Smooth muscle cell (in vitro differentiated cells): ENCODE results near the gene NLRP1. TPM values are rescaled to one million over a fixed set of nuclear protein-coding genes. Genes with fewer than 3 reads are reported as not detected.
A peak's percentile ranks its signal among the peaks of the same experiment; 100 is the strongest.

Experiments
- DNase-seq: peaks from one replicate; lab custom pipeline; 2025; ENCODE audit not compliant: unreplicated experiment; lab: John Stamatoyannopoulos, UW
- H2AFZ ChIP-seq: fragments of 200-600 bp; sonication (generic); 2 replicates; pipeline ENCODE4 v1.6.0; 2016; ENCODE audit warnings: antibody characterized with exemption, low read depth, mild to moderate bottlenecking
- H3F3A ChIP-seq: fragments of 200-600 bp; sonication (generic); 2 replicates; pipeline ENCODE4 v1.6.0; 2017; ENCODE audit warnings: antibody characterized with exemption, low read depth
- H3K27ac ChIP-seq: fragments of 200-600 bp; sonication (generic); 2 replicates; pipeline ENCODE4 v1.5.1; 2016; ENCODE audit warnings: low read depth, mild to moderate bottlenecking
- H3K27me3 ChIP-seq: fragments of 200-600 bp; sonication (generic); 2 replicates; pipeline ENCODE4 v1.6.1; 2016; ENCODE audit warnings: low read depth, mild to moderate bottlenecking
- H3K36me3 ChIP-seq: fragments of 200-600 bp; sonication (generic); 2 replicates; pipeline ENCODE4 v1.5.1; 2016; ENCODE audit warnings: low read depth
- H3K4me1 ChIP-seq: fragments of 200-600 bp; sonication (generic); 2 replicates; pipeline ENCODE4 v1.5.1; 2016; ENCODE audit warnings: low read depth
- H3K4me2 ChIP-seq: fragments of 200-600 bp; sonication (generic); 2 replicates; pipeline ENCODE4 v1.6.0; 2016; ENCODE audit warnings: mild to moderate bottlenecking
- H3K4me3 ChIP-seq: fragments of 200-600 bp; sonication (generic); 2 replicates; pipeline ENCODE4 v1.5.1; 2016; ENCODE audit warnings: mild to moderate bottlenecking
- H3K79me2 ChIP-seq: fragments of 200-600 bp; sonication (generic); 2 replicates; pipeline ENCODE4 v1.6.0; 2016; ENCODE audit warnings: low read depth, mild to moderate bottlenecking
- H3K9ac ChIP-seq: fragments of 200-600 bp; sonication (generic); 2 replicates; pipeline ENCODE4 v1.6.0; 2016; ENCODE audit warnings: low read depth
- H3K9me3 ChIP-seq: fragments of 200-600 bp; sonication (generic); replicated peaks from 2 replicates; pipeline ENCODE4 v1.5.1; 2016; ENCODE audit warnings: low read depth
- H4K20me1 ChIP-seq: fragments of 200-600 bp; sonication (generic); 2 replicates; pipeline ENCODE4 v1.6.0; 2016; ENCODE audit warnings: low read depth
- WGBS: methylation state at CpG from one replicate; pipeline ENCODE4 v1.1.7; 2016; ENCODE audit warnings: low lambda C conversion rate; 5-methylcytosine and 5-hydroxymethylcytosine counted together
- polyA plus RNA-seq: library from polyadenylated mRNA; unstranded; fragments of >200 nt; fragmentation: Nextera tagmentation; extraction: Ambion mirVana; gene quantifications from 2 replicates; pipeline ENCODE4 v1.2.1, GENCODE V29; 2016
- total RNA-seq: library from RNA; depleted of rRNA; stranded (reverse); fragments of >200 nt; gene quantifications from 2 replicates; pipeline ENCODE4 v1.2.3, GENCODE V29; 2014
- TF ChIP-seq, protein P1 (sequence below): fragments of 200-600 bp; sonication (generic); IDR thresholded peaks from 2 replicates; pipeline ENCODE4 v1.5.1; 2017; ENCODE audit warnings: borderline replicate concordance, mild to moderate bottlenecking, antibody characterized with exemption; ENCODE audit not compliant: insufficient read depth, poor library complexity, severe bottlenecking

NLRP1 gene
- total and polyA plus RNA-seq, 2 experiments from 2014 or later, result 47.2 to 75.7 TPM

DNA sequence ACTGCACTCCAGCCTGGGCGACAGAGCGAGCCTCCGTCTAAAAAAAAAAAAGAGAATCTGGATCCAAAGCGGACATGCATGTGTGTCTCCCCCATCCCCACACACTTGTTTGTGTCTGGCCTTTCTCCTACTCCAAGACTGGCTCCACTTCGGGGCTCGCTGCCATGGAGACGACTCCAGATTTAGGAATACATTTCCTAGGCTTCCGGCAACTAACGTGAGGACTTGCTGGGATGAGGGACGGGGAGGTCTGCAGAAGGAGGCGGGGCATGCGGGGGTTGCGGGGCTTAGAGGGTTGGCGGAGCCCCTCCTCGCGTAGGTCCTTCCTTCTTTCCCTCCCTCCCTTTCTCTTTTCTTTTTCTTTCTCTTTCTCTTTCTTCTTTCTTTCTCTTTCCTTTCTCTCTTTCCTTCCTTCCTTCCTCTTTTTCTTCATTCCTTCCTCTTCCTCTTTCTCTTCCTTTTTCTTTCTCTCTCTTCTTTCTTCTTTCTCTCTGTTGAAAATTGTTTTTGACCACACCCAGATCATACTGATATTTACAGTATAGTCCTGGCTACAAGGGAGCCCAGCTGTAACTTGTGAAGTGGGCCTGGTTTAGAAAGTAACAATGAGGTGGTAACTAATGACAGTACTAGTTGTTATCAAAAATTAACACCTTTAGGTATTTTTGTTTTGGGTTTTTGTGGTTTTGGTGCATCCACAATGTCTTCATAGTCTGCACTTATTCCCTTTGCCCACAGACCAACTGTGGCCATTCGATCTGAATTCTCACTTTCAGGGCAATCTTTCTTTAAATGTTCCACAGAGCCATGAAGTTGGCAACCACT lies 72.7 kb downstream of the NLRP1 start:
- WGBS, result 68% methylated on average over 13 of the region's 17 CpGs
- Histone ChIP-seq H3K4me2 (no peak overlapping the region), H3K36me3 (no peaks in the 10 kb centered on the region), H3K9me3 (no peaks in the 10 kb centered on the region), H3K79me2 (no peaks in the 10 kb centered on the region), H3K27me3 (no peaks in the 10 kb centered on the region), H3K27ac (no peak overlapping the region), H3K9ac (no peak overlapping the region), H3K4me1 (peaks cover 17% of the 10 kb centered on the region), H4K20me1 (no peaks in the 10 kb centered on the region), H3F3A (peaks cover 11% of the 10 kb centered on the region), H3K4me3 (no peak overlapping the region), H2AFZ (no peak overlapping the region)
- TF ChIP-seq, protein P1, sequence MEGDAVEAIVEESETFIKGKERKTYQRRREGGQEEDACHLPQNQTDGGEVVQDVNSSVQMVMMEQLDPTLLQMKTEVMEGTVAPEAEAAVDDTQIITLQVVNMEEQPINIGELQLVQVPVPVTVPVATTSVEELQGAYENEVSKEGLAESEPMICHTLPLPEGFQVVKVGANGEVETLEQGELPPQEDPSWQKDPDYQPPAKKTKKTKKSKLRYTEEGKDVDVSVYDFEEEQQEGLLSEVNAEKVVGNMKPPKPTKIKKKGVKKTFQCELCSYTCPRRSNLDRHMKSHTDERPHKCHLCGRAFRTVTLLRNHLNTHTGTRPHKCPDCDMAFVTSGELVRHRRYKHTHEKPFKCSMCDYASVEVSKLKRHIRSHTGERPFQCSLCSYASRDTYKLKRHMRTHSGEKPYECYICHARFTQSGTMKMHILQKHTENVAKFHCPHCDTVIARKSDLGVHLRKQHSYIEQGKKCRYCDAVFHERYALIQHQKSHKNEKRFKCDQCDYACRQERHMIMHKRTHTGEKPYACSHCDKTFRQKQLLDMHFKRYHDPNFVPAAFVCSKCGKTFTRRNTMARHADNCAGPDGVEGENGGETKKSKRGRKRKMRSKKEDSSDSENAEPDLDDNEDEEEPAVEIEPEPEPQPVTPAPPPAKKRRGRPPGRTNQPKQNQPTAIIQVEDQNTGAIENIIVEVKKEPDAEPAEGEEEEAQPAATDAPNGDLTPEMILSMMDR, result no peak
- no peak for DNase-seq

DNA sequence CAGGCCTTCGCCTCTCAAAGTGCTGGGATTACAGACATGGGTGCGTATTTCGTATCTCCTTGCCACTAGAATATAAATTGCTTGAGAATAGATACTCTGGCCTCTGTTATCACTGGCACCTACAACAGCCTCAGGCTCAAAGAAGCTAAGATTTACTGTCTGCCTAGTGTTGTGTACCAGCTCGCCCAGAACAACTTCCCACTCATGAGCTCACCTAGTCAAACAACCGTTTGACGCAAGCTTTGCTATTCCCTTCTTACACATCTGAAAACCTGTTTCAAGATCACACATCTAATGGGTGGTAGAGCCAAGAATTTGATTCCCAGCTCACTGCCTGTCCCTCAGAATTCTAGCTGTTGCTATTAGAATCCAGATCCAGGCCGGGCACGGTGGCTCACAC lies 73.5 kb downstream of the NLRP1 start:
- H3K27ac ChIP-seq, result no peak overlapping the region
- H2AFZ ChIP-seq, result no peak overlapping the region
- peaks cover 10% of the 10 kb centered on the region for H3F3A ChIP-seq
- no peak overlapping the region for H3K4me3 ChIP-seq
- H3K79me2 ChIP-seq, result no peaks in the 10 kb centered on the region
- H4K20me1 ChIP-seq, result no peaks in the 10 kb centered on the region
- 95% methylated on average over 8 of the region's 8 CpGs for WGBS
- no peak overlapping the region for H3K9ac ChIP-seq
- H3K27me3 ChIP-seq, result no peaks in the 10 kb centered on the region
- H3K4me2 ChIP-seq, result no peak overlapping the region
- TF ChIP-seq, protein P1, result no peak
- DNase-seq, result no peak
- no peaks in the 10 kb centered on the region for H3K36me3 ChIP-seq
- peaks cover 17% of the 10 kb centered on the region for H3K4me1 ChIP-seq
- H3K9me3 ChIP-seq, result no peaks in the 10 kb centered on the region

DNA sequence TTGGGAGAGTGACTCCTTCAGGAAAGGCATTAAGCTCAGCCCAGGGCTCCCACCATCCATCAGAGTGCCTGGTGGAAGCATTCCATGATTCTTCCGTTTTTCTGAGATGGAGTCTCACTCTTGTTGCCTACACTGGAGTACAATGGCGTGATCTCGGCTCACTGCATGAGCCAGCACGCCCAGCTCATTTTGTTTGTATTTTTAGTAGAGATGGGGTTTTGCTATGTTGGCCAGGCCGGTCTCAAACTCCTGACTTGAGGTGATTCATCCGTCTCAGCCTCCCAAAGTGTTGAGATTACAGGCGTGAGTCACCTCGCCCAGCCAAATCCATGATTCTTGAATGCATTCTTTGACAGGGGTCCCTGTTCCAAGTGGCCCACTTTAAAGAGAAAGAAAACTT lies 74.8 kb downstream of the NLRP1 start:
- H3K79me2 ChIP-seq, result no peaks in the 10 kb centered on the region
- TF ChIP-seq, protein P1, result no peak
- no peak for DNase-seq
- no peaks in the 10 kb centered on the region for H4K20me1 ChIP-seq
- H3K27ac ChIP-seq, result peak overlapping the region; percentile 95
- no peaks in the 10 kb centered on the region for H3K9me3 ChIP-seq
- H3K27me3 ChIP-seq, result no peaks in the 10 kb centered on the region
- peak overlapping the region; percentile 68 for H3K4me2 ChIP-seq
- peaks cover 17% of the 10 kb centered on the region for H3K4me1 ChIP-seq
- peak overlapping the region; percentile 73 for H2AFZ ChIP-seq
- peak overlapping the region; percentile 79 for H3K9ac ChIP-seq
- no peak overlapping the region for H3K4me3 ChIP-seq
- peaks cover 4% of the 10 kb centered on the region for H3F3A ChIP-seq
- 27% methylated on average over 8 of the region's 8 CpGs for WGBS
- no peaks in the 10 kb centered on the region for H3K36me3 ChIP-seq

DNA sequence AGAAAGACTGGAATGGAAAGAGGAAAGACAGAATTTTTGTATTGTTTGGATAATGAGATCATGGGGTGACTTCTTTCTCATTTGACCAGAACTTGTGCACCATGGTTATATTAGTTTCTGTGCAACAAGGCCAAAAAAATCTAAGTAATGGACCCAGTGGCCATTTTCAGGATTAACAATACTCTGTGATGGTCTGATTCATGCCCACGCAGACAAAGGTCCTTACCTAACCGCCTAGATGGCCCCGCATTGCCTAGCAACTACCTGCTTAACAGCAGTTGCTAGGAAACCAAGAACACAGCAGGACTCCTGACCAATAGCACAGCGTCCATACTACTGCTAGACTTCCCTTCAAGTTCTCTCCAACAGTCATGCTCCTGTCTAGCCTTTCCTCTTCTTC lies 75.5 kb downstream of the NLRP1 start:
- Histone ChIP-seq H3K27ac (peak overlapping the region; percentile 95), H3K9me3 (no peaks in the 10 kb centered on the region), H4K20me1 (no peaks in the 10 kb centered on the region), H3K27me3 (no peaks in the 10 kb centered on the region), H3F3A (peaks cover 4% of the 10 kb centered on the region), H2AFZ (peak overlapping the region; percentile 73), H3K79me2 (no peaks in the 10 kb centered on the region), H3K4me2 (peak overlapping the region; percentile 68), H3K4me1 (peaks cover 17% of the 10 kb centered on the region), H3K4me3 (no peak overlapping the region), H3K36me3 (no peaks in the 10 kb centered on the region), H3K9ac (peak overlapping the region; percentile 79)
- no peak for DNase-seq
- 40% methylated on average over 4 of the region's 4 CpGs for WGBS
- TF ChIP-seq, protein P1, result no peak
